Measurements from ENCODE around the gene SETDB2. TPM values are rescaled to one million over a fixed set of nuclear protein-coding genes. Genes with fewer than 3 reads are reported as not detected.
A peak's percentile ranks its signal among the peaks of the same experiment; 100 is the strongest.

SETDB2 gene
- total RNA-seq, 1 donor from 2014 or later, result 25.1 TPM

DNA sequence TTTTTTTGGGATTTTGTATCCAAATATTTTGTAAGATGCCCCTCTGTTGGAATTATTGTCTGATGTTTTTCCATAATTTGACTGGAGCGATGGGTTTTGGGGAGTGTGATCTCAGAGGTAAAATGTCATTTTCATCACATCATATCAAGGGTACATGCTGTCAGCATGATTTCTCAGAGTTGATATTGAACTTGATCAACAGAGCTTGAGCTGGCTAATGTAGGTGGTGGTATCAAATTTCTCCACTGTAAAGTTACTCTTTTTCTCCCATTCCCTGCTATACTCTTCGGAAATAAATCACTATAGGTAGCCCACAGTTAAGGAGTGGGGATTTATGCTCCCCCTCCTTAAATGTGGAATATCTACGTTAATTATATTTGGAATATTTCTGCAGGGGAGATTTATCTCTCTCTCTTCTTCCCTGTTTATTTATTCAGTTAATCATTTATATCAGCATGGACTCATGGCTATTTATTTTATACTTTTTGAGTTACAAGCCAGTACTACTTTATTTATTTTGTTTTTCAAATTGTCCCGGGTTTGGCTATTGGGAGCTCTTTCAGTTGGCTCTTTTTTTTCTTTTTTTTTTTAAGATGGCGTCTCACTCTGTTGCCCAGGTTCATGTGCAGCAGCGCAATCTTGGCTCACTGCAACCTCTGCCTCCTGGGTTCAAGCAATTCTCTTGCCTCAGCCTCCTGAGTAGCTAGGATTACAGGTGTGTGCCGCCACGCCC is 8.8 kb downstream of the SETDB2 start:
- Mint-ChIP-seq H3K27ac (no peak overlapping the region), H3K9me3 (no peaks in the 10 kb centered on the region), H3K27me3 (no peaks in the 10 kb centered on the region), H3K36me3 (ENCODE audit: low read depth) (peaks cover 36% of the 10 kb centered on the region), H3K4me3 (no peak overlapping the region), H3K4me1 (peaks cover 43% of the 10 kb centered on the region)
- CTCF ChIA-PET, result no interaction called here
- POLR2A ChIA-PET, result interaction anchor here (3.6 kb wide), 1 partner anchor 9 kb away, joined by 30 read pairs; the partner anchor contains the start of genes CAB39L and SETDB2
- no peak for DNase-seq
- ATAC-seq (ENCODE audit: low read depth), result no peak
- TF ChIP-seq, protein P1, sequence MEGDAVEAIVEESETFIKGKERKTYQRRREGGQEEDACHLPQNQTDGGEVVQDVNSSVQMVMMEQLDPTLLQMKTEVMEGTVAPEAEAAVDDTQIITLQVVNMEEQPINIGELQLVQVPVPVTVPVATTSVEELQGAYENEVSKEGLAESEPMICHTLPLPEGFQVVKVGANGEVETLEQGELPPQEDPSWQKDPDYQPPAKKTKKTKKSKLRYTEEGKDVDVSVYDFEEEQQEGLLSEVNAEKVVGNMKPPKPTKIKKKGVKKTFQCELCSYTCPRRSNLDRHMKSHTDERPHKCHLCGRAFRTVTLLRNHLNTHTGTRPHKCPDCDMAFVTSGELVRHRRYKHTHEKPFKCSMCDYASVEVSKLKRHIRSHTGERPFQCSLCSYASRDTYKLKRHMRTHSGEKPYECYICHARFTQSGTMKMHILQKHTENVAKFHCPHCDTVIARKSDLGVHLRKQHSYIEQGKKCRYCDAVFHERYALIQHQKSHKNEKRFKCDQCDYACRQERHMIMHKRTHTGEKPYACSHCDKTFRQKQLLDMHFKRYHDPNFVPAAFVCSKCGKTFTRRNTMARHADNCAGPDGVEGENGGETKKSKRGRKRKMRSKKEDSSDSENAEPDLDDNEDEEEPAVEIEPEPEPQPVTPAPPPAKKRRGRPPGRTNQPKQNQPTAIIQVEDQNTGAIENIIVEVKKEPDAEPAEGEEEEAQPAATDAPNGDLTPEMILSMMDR (IDR thresholded peaks at IDR 0.05), result no peak
- intact Hi-C loops (cut with micrococcal nuclease), result no loop called here

DNA sequence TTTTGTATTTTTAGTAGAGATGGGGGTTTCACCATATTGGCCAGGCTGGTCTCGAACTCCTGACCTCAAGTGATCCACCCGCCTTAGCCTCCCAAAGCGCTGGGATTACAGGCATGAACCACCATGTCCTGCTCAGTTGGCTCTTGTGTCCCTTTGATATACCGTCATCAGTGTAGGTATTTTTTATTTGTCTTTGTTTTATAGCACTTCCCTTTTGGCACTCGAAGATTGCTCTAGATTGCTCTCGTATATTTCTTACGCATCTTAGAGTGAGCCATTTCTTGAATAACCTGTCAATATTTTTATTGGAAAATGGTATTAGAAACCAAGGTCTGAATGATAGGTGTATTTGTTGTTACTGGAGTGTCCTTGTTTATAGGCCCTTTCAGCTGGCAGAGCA is 9.4 kb downstream of the SETDB2 start:
- DNase-seq, result no peak
- H3K27me3 Mint-ChIP-seq, result no peaks in the 10 kb centered on the region
- ChIA-PET CTCF (no interaction called here), POLR2A (interaction anchor here (3.6 kb wide), 1 partner anchor 9 kb away, joined by 30 read pairs; the partner anchor contains the start of genes CAB39L and SETDB2)
- H3K27ac Mint-ChIP-seq, result no peak overlapping the region
- H3K4me3 Mint-ChIP-seq, result no peak overlapping the region
- ATAC-seq (ENCODE audit: low read depth), result no peak
- H3K36me3 Mint-ChIP-seq (ENCODE audit: low read depth), result peaks cover 42% of the 10 kb centered on the region
- H3K4me1 Mint-ChIP-seq, result peaks cover 37% of the 10 kb centered on the region
- TF ChIP-seq, protein P1 (IDR thresholded peaks at IDR 0.05), result no peak
- intact Hi-C loops (cut with micrococcal nuclease), result no loop called here
- no peaks in the 10 kb centered on the region for H3K9me3 Mint-ChIP-seq

DNA sequence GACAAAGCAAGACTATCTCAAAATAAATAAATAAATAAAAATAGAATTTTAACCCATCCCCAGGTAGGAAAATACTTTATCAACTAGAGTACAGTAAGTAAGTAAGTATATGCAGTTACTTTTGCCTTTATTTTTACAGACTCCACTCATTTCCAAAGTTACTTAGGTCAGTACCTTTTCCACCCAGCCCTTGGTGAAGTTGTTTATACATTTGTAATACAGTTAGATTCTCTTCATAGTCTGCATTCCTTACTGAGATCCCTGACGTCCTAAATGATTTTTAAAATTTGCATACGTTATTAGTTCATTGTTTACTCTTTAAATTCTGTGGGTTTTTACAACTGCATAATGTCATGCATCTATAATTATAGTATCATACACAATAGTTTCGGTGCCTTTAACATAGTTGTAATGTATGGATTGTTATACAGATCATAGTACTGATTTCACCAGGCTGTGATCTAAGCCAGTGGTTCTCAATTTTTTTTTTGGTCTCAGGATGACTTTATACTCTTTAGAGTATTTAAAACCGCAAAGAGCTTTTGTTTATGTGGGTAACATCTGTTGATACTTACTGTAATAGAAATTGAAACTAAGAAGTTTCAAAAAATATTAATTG is 10.4 kb downstream of the SETDB2 start:
- ChIA-PET POLR2A (interaction anchor here (0.7 to 3.6 kb wide), 4 partner anchors 8 to 41 kb away, joined by 3 to 30 read pairs (median 4); partner anchors contain the start of genes CAB39L, PHF11 and SETDB2), CTCF (interaction anchor here (1.2 kb wide), 1 partner anchor 152 kb away, joined by 3 read pairs; no protein-coding TSS in a partner anchor)
- no peaks in the 10 kb centered on the region for H3K9me3 Mint-ChIP-seq
- DNase-seq, result no peak
- TF ChIP-seq, protein P1 (IDR thresholded peaks at IDR 0.05), result no peak
- peak; percentile 78 for ATAC-seq (ENCODE audit: low read depth)
- H3K36me3 Mint-ChIP-seq (ENCODE audit: low read depth), result peaks cover 35% of the 10 kb centered on the region
- peaks cover 27% of the 10 kb centered on the region for H3K4me1 Mint-ChIP-seq
- intact Hi-C loops (cut with micrococcal nuclease), result no loop called here
- no peaks in the 10 kb centered on the region for H3K27me3 Mint-ChIP-seq
- H3K4me3 Mint-ChIP-seq, result no peak overlapping the region
- peak overlapping the region; percentile 59 for H3K27ac Mint-ChIP-seq

DNA sequence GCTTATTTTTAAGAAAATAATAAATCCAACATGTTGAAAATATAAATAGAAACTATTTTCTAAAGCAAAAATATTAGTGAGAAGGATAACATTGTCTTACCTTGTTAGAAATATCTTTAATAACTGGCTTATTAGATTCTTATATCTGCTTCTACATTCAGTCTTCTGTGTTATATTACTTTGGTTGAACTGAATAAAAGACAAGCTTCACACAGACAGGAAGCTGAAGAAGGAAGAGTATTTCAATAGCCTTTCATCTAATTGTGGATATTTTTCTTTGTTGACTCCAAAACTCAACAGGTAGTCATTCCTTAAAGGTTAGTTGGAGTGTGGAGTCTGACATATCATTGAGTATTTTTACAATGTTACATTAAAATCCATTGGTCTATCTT is 10.9 kb downstream of the SETDB2 start:
- intact Hi-C loops (cut with micrococcal nuclease), result no loop called here
- peaks cover 22% of the 10 kb centered on the region for H3K4me1 Mint-ChIP-seq
- ChIA-PET CTCF (interaction anchor here (1.2 kb wide), 1 partner anchor 152 kb away, joined by 3 read pairs; no protein-coding TSS in a partner anchor), POLR2A (interaction anchor here (0.7 to 3.6 kb wide), 4 partner anchors 8 to 41 kb away, joined by 3 to 30 read pairs (median 4); partner anchors contain the start of genes CAB39L, PHF11 and SETDB2)
- TF ChIP-seq, protein P1 (IDR thresholded peaks at IDR 0.05), result no peak
- no peak for DNase-seq
- H3K27me3 Mint-ChIP-seq, result no peaks in the 10 kb centered on the region
- peak overlapping the region; percentile 41 for H3K27ac Mint-ChIP-seq
- no peaks in the 10 kb centered on the region for H3K9me3 Mint-ChIP-seq
- no peak overlapping the region for H3K4me3 Mint-ChIP-seq
- peak; percentile 34 for ATAC-seq (ENCODE audit: low read depth)
- H3K36me3 Mint-ChIP-seq (ENCODE audit: low read depth), result peaks cover 33% of the 10 kb centered on the region

DNA sequence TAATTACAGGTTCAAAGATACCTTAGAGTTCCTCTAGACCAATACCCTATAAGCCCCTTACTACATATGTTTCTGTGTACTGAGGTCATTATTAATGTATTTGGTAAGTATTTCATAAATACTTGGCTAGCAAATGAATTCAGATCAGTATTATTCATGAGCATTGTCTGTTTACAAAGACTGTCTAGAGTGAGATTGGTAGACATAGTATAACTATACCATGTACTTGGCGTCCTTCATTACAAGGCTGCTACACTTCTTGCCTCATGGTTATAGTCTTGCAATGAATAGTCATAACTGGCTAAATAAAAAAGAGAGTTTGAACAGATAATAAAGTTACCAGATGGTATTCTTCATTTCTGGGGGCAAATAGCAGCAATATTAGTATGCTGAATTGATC is 12.1 kb downstream of the SETDB2 start:
- POLR2A ChIA-PET, result no interaction called here
- intact Hi-C loops (cut with micrococcal nuclease), result no loop called here
- CTCF ChIA-PET, result no interaction called here

More for the DNA sequence above, 12.1 kb downstream of the SETDB2 start:
- ATAC-seq (ENCODE audit: low read depth), result no peak
- Mint-ChIP-seq H3K4me1 (peaks cover 15% of the 10 kb centered on the region), H3K27ac (no peak overlapping the region), H3K27me3 (no peaks in the 10 kb centered on the region), H3K9me3 (no peaks in the 10 kb centered on the region), H3K4me3 (no peak overlapping the region), H3K36me3 (ENCODE audit: low read depth) (peaks cover 37% of the 10 kb centered on the region)
- DNase-seq, result no peak
- TF ChIP-seq, protein P1 (IDR thresholded peaks at IDR 0.05), result no peak

All from activated B cell treated with CpG ODN at 0.5 μM for 24 hours (primary cell).